Stomach (tissue), 4 donors: Measurements from ENCODE around the gene NANOS3.
"Not testable (repeated sequence)": the region's sequence is repeated elsewhere in the genome, so short reads cannot be mapped to it uniquely, and the experiment has no call there.

Experiments used
- CTCF ChIP-seq, 7 experiments: fragments of 450-650 bp in 4 of 7; fragments of 200-600 bp in 3 of 7; sonication (generic) in 3 of 7; IDR thresholded peaks; one replicate each; pipeline ENCODE4 v1.5.1; 2016 to 2019; ENCODE audit warnings: antibody characterized with exemption in 7 of 7, control low read depth in 2 of 7, mild to moderate bottlenecking in 1 of 7
- EP300 ChIP-seq: sonication (generic); formaldehyde crosslinking; IDR thresholded peaks from one replicate; pipeline ENCODE4 v1.6.1; 2017; ENCODE audit warnings: antibody characterized with exemption
- POLR2A ChIP-seq, 4 donors: fragments of 450-650 bp; IDR thresholded peaks; one replicate each; pipeline ENCODE4 v1.6.1; 2016; ENCODE audit warnings: antibody characterized with exemption in 4 of 4, control low read depth in 2 of 4, mild to moderate bottlenecking in 1 of 4, moderate library complexity in 1 of 4
- POLR2AphosphoS5 ChIP-seq, 3 donors: sonication (generic); formaldehyde crosslinking; IDR thresholded peaks; one replicate each; pipeline ENCODE4 v1.6.1; 2016; ENCODE audit warnings: antibody characterized with exemption in 3 of 3

GRCh38 chr19:13852171-13852707, 24.7 kb upstream of the NANOS3 start:
- TF ChIP-seq CTCF (IDR thresholded peaks at IDR 0.05); POLR2AphosphoS5 (IDR thresholded peaks at IDR 0.05); EP300; POLR2A (IDR thresholded peaks at IDR 0.05): not testable (repeated sequence)
